ENCODE measurements around the gene IL10RA. TPM values are rescaled to one million over a fixed set of nuclear protein-coding genes. Genes with fewer than 3 reads are reported as not detected.
"Not testable (repeated sequence)": the region's sequence is repeated elsewhere in the genome, so short reads cannot be mapped to it uniquely, and the experiment has no call there.

The IL10RA gene
- total RNA-seq, 1 donor from 2014 or later: 5.8 TPM

DNA sequence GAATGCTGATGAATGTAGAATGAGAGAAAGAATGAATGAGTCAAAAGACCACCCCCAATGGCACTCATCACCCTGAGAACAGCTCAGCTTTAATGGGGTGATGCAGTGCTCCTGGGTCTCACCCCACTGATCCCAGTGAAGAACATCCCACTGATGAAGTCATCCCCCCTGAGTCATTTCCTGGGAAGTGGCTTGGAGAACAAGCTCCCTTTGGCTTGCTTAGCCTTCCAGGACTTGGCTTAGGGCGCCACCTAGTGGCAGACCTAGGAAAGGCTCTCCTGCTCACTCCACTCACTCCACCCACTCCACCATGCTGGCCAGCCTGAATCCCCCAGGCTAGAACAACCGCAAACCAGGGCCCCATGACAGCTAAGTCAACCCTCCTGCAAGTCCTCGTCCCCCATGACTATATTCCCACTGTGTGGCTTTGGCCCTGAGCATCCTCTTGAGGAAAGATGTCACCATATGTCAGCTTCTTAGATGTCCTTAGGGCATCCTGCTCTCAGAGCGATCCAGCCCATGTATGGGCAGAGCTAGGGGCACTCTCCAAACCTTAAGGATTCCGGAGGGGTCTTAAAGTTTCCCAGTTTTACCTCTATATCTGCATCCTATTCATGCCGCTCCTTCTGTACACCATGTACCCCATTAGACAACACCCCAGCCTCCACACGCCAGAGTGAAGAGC, 39.2 kb upstream of the IL10RA start:
- Mint-ChIP-seq H3K27ac (ENCODE audit: unreplicated experiment) (no peak overlapping the region), H3K4me1 (ENCODE audit: low read depth, unreplicated experiment) (peaks cover 22% of the 10 kb centered on the region), H3K27me3 (ENCODE audit: unreplicated experiment) (peaks cover 8% of the 10 kb centered on the region), H3K9me3 (ENCODE audit: unreplicated experiment) (peaks cover 1% of the 10 kb centered on the region), H3K36me3 (ENCODE audit: unreplicated experiment) (peaks cover 12% of the 10 kb centered on the region), H3K4me3 (ENCODE audit: unreplicated experiment) (no peak overlapping the region)
- TF ChIP-seq, protein P1, sequence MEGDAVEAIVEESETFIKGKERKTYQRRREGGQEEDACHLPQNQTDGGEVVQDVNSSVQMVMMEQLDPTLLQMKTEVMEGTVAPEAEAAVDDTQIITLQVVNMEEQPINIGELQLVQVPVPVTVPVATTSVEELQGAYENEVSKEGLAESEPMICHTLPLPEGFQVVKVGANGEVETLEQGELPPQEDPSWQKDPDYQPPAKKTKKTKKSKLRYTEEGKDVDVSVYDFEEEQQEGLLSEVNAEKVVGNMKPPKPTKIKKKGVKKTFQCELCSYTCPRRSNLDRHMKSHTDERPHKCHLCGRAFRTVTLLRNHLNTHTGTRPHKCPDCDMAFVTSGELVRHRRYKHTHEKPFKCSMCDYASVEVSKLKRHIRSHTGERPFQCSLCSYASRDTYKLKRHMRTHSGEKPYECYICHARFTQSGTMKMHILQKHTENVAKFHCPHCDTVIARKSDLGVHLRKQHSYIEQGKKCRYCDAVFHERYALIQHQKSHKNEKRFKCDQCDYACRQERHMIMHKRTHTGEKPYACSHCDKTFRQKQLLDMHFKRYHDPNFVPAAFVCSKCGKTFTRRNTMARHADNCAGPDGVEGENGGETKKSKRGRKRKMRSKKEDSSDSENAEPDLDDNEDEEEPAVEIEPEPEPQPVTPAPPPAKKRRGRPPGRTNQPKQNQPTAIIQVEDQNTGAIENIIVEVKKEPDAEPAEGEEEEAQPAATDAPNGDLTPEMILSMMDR (IDR thresholded peaks at IDR 0.05; ENCODE audit: partially characterized antibody, unreplicated experiment): peak; percentile 98
- DNase-seq: peak; percentile 97

DNA sequence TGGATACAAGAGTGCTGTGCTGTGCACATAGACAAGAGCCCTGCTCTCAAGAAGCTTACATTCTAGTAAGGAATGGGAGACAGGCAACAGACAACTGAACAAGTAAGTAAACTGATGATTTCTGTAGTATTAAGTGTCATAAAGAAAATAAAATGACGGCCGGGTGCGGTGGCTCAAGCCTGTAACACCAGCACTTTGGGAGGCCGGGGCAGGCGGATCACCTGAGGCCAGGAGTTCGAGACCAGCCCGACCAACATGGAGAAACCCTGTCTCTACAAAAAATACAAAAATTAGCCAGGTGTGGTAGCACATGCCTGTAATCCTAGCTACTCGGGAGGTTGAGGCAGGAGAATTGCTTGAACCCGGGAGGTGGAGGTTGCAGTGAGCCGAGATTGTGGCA, 38.4 kb upstream of the IL10RA start:
- not testable (repeated sequence) for H3K9me3 Mint-ChIP-seq (ENCODE audit: unreplicated experiment); H3K27me3 Mint-ChIP-seq (ENCODE audit: unreplicated experiment); H3K36me3 Mint-ChIP-seq (ENCODE audit: unreplicated experiment); DNase-seq; H3K4me3 Mint-ChIP-seq (ENCODE audit: unreplicated experiment); H3K27ac Mint-ChIP-seq (ENCODE audit: unreplicated experiment)
- H3K4me1 Mint-ChIP-seq (ENCODE audit: low read depth, unreplicated experiment): peaks cover 22% of the 10 kb centered on the region

DNA sequence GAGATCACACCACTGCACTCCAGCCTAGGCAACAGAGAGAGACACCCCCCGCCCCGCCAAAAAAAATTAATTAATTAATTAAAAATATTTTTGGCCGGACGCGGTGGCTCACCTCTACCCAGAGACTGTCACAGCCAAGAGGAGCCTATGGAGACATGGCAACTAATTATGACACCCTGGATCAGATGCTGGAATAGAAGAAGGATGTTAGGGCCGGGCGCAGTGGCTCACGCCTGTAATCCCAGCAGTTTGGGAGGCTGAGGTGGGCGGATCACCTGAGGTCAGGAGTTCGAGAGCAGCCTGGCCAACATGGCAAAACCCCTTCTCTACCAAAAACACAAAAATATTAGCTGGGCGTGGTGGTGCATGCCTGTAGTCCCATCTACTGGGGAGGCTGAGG, 37.7 kb upstream of the IL10RA start:
- not testable (repeated sequence) for H3K27me3 Mint-ChIP-seq (ENCODE audit: unreplicated experiment); H3K9me3 Mint-ChIP-seq (ENCODE audit: unreplicated experiment); H3K4me3 Mint-ChIP-seq (ENCODE audit: unreplicated experiment); DNase-seq; H3K36me3 Mint-ChIP-seq (ENCODE audit: unreplicated experiment); H3K27ac Mint-ChIP-seq (ENCODE audit: unreplicated experiment)
- H3K4me1 Mint-ChIP-seq (ENCODE audit: low read depth, unreplicated experiment): peaks cover 22% of the 10 kb centered on the region

DNA sequence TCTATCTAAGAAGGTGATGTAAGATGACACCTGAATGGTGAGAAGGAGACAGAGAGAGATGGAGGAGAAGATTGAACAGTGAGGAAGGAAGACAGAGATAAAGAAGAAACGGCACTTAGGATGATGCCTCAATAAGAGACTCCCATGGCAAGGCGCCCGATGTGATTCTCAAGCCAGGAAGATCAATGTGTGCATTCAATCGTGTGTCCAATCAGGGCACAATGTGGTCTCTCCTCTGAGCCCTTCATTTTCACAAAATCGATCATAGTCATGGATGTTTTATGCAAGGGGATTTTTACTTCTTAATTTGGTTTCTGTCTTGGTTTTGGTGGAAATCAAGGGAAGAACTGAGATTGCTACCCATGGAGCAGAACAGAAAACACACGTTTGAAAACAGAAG, 37.1 kb upstream of the IL10RA start:
- Mint-ChIP-seq H3K9me3 (ENCODE audit: unreplicated experiment) (peaks cover 1% of the 10 kb centered on the region), H3K27ac (ENCODE audit: unreplicated experiment) (no peak overlapping the region), H3K27me3 (ENCODE audit: unreplicated experiment) (peaks cover 3% of the 10 kb centered on the region), H3K4me1 (ENCODE audit: low read depth, unreplicated experiment) (peaks cover 22% of the 10 kb centered on the region), H3K36me3 (ENCODE audit: unreplicated experiment) (no peaks in the 10 kb centered on the region), H3K4me3 (ENCODE audit: unreplicated experiment) (no peak overlapping the region)
- TF ChIP-seq, protein P1 (IDR thresholded peaks at IDR 0.05; ENCODE audit: partially characterized antibody, unreplicated experiment): no peak
- no peak for DNase-seq

DNA sequence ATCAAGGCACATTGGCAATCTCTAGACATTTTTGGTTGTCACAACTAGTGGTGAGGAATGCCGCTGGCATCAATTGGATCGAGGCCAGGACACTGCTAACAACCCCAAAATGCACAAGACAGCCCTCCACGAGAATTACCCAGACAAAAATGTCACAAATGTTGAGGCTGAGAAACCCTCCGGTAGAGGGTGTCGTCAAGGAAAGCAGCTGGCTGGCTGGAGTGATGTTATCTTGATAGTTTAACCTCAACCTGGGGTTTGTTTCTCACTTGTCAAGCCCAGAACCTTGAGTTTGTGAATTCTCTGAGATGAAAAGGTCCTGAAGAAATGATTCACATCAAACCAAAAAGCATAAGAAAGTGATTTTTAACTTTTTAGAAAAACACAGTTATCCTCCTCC, 35.9 kb upstream of the IL10RA start:
- peaks cover 21% of the 10 kb centered on the region for H3K4me1 Mint-ChIP-seq (ENCODE audit: low read depth, unreplicated experiment)
- no peak overlapping the region for H3K4me3 Mint-ChIP-seq (ENCODE audit: unreplicated experiment)
- H3K9me3 Mint-ChIP-seq (ENCODE audit: unreplicated experiment): peaks cover 1% of the 10 kb centered on the region
- no peak overlapping the region for H3K27ac Mint-ChIP-seq (ENCODE audit: unreplicated experiment)
- TF ChIP-seq, protein P1 (IDR thresholded peaks at IDR 0.05; ENCODE audit: partially characterized antibody, unreplicated experiment): no peak
- no peaks in the 10 kb centered on the region for H3K36me3 Mint-ChIP-seq (ENCODE audit: unreplicated experiment)
- peaks cover 3% of the 10 kb centered on the region for H3K27me3 Mint-ChIP-seq (ENCODE audit: unreplicated experiment)
- no peak for DNase-seq
